WTC11 (cell line): ENCODE data around the gene RUVBL1. TPM values are rescaled to one million over a fixed set of nuclear protein-coding genes. Genes with fewer than 3 reads are reported as not detected.

Source experiments
- ATAC-seq: fragments of 200-7000 bp; cut with Tn5 transposase; 2 replicates; pipeline ENCODE4 v1.10.0; 2021; ENCODE audit warnings: mild to moderate bottlenecking, moderate library complexity
- CTCF ChIA-PET: fragments of 300-600 bp; sonication (Branson Sonifier 250); formaldehyde crosslinking; loops from one replicate; lab custom pipeline; 2021; ENCODE audit warnings: antibody characterized with exemption; lab: Charles Lee
- POLR2A ChIA-PET: fragments of 350-600 bp; sonication (Branson Sonifier 250); formaldehyde crosslinking; loops from one replicate; lab custom pipeline; 2021; ENCODE audit warnings: antibody characterized with exemption; lab: Charles Lee
- DNase-seq: peaks from one replicate; pipeline ENCODE4 v3.0.0; 2021; ENCODE audit warnings: low spot score
- H3K27ac Mint-ChIP-seq: 2 replicates; pipeline ENCODE4 v1.8.0; 2021; ENCODE audit warnings: mixed read lengths
- H3K27me3 Mint-ChIP-seq: 2 replicates; pipeline ENCODE4 v1.8.0; 2021; ENCODE audit warnings: low read depth, mild to moderate bottlenecking, moderate library complexity, mixed read lengths
- H3K36me3 Mint-ChIP-seq: 2 replicates; pipeline ENCODE4 v1.8.0; 2021; ENCODE audit warnings: mixed read lengths
- H3K4me1 Mint-ChIP-seq: 2 replicates; pipeline ENCODE4 v1.8.0; 2022; ENCODE audit warnings: mixed read lengths
- H3K4me3 Mint-ChIP-seq: 2 replicates; pipeline ENCODE4 v1.8.0; 2021; ENCODE audit warnings: mild to moderate bottlenecking, moderate library complexity, mixed read lengths
- H3K9me3 Mint-ChIP-seq: 2 replicates; pipeline ENCODE4 v1.8.0; 2021; ENCODE audit warnings: mixed read lengths
- AFF4 ChIP-seq: sonication (generic); formaldehyde crosslinking; IDR thresholded peaks from 2 replicates; pipeline ENCODE4 v1.8.1; 2023; ENCODE audit warnings: mild to moderate bottlenecking, missing genetic modification reagents, borderline replicate concordance
- CTCF ChIP-seq: fragments of 200-600 bp; IDR thresholded peaks from 2 replicates; pipeline ENCODE4 v1.8.0; 2022; ENCODE audit warnings: antibody characterized with exemption
- FOXP1 ChIP-seq: sonication (generic); formaldehyde crosslinking; IDR thresholded peaks from 2 replicates; pipeline ENCODE4 v1.8.0; 2022; ENCODE audit warnings: missing genetic modification reagents, mild to moderate bottlenecking, moderate library complexity, borderline replicate concordance
- NR3C1 ChIP-seq: sonication (generic); formaldehyde crosslinking; conservative IDR thresholded peaks from 2 replicates; pipeline ENCODE4 v1.8.1; 2023; ENCODE audit warnings: low read depth, mild to moderate bottlenecking, missing genetic modification reagents
- PRDM15 ChIP-seq: sonication (generic); formaldehyde crosslinking; IDR thresholded peaks from 2 replicates; pipeline ENCODE4 v1.8.0; 2022; ENCODE audit warnings: missing genetic modification reagents
- TEAD1 ChIP-seq: sonication (generic); formaldehyde crosslinking; IDR thresholded peaks from 2 replicates; pipeline ENCODE4 v1.8.0; 2022; ENCODE audit warnings: mild to moderate bottlenecking, missing genetic modification reagents
- USF2 ChIP-seq: sonication (generic); formaldehyde crosslinking; IDR thresholded peaks from 2 replicates; pipeline ENCODE4 v1.8.1; 2023; ENCODE audit warnings: mild to moderate bottlenecking, missing genetic modification reagents, moderate library complexity
- ZNF263 ChIP-seq: sonication (generic); formaldehyde crosslinking; IDR thresholded peaks from 2 replicates; pipeline ENCODE4 v1.8.1; 2022; ENCODE audit warnings: low read depth, mild to moderate bottlenecking, moderate library complexity, missing genetic modification reagents
- ZNF396 ChIP-seq: fragments of 250-450 bp; sonication (Bioruptor Pico); IDR thresholded peaks from 2 replicates; pipeline ENCODE4 v1.8.0; 2021; ENCODE audit warnings: mild to moderate bottlenecking, moderate library complexity, borderline replicate concordance
- total RNA-seq: library from RNA; stranded (reverse); gene quantifications from 3 replicates; pipeline ENCODE4 v1.2.3, GENCODE V29; 2021
- TF ChIP-seq, protein P1 (sequence below): fragments of 250-450 bp; sonication (Bioruptor Pico); IDR thresholded peaks from 2 replicates; pipeline ENCODE4 v1.9.0; 2021; ENCODE audit warnings: moderate library complexity, mild to moderate bottlenecking, inconsistent platforms, borderline replicate concordance
- TF ChIP-seq, protein P2 (sequence below): sonication (generic); formaldehyde crosslinking; IDR thresholded peaks from 2 replicates; pipeline ENCODE4 v1.8.1; 2022; ENCODE audit warnings: mild to moderate bottlenecking, missing genetic modification reagents, moderate library complexity, borderline replicate concordance

The RUVBL1 gene
- total RNA-seq, 1 experiment from 2014 or later: 118 TPM

DNA sequence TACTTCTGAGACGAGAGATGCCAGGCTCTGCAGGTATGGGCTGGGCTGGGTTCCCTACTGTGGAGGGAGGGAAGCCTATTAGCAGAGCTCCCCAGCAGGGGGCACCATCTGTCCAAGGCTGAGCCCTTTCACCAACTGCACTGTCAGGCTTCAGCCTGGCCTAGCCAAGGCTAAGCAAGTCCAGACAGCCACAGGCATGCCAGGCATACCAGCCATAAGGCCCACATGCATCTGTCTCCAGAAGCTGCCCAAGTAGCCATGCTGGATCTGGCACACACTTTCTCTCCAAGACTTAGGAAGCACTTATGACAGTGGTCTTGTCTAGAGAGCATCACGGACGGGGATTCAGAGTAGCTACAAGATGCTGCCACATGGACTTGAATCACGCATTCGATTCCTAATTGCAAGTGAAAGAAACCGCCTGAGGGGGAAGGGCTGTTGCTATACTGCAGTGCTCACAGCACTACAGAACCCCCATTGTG, 28.3 kb downstream of the RUVBL1 start:
- POLR2A ChIA-PET: no interaction called here
- TF ChIP-seq, protein P1, sequence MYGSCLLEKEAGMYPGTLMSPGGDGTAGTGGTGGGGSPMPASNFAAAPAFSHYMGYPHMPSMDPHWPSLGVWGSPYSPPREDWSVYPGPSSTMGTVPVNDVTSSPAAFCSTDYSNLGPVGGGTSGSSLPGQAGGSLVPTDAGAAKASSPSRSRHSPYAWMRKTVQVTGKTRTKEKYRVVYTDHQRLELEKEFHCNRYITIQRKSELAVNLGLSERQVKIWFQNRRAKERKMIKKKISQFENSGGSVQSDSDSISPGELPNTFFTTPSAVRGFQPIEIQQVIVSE (CRISPR knock-in tag): no peak
- TF ChIP-seq TEAD1 (0 out of 2 replicates have a peak, but pooled peaks have one; percentile 21), CTCF (peak; percentile 41; the same call in 1 of the 2 replicates), ZNF396 (CRISPR knock-in tag) (no peak)
- DNase-seq: peak; percentile 80
- peak overlapping the region; percentile 79 for H3K27ac Mint-ChIP-seq
- ATAC-seq: peak; percentile 83
- peak overlapping the region; percentile 19; the same call in 1 of the 2 replicates for H3K4me3 Mint-ChIP-seq
- CTCF ChIA-PET: interaction anchor here (0.5 to 4.0 kb wide), 21 partner anchors 8 to 512 kb away, joined by 3 to 36 read pairs (median 3); partner anchors contain the start of genes EEFSEC, RUVBL1 and SEC61A1
- peaks cover 84% of the 10 kb centered on the region for H3K36me3 Mint-ChIP-seq
- peaks cover 61% of the 10 kb centered on the region for H3K4me1 Mint-ChIP-seq
- no peaks in the 10 kb centered on the region for H3K27me3 Mint-ChIP-seq
- no peaks in the 10 kb centered on the region for H3K9me3 Mint-ChIP-seq

DNA sequence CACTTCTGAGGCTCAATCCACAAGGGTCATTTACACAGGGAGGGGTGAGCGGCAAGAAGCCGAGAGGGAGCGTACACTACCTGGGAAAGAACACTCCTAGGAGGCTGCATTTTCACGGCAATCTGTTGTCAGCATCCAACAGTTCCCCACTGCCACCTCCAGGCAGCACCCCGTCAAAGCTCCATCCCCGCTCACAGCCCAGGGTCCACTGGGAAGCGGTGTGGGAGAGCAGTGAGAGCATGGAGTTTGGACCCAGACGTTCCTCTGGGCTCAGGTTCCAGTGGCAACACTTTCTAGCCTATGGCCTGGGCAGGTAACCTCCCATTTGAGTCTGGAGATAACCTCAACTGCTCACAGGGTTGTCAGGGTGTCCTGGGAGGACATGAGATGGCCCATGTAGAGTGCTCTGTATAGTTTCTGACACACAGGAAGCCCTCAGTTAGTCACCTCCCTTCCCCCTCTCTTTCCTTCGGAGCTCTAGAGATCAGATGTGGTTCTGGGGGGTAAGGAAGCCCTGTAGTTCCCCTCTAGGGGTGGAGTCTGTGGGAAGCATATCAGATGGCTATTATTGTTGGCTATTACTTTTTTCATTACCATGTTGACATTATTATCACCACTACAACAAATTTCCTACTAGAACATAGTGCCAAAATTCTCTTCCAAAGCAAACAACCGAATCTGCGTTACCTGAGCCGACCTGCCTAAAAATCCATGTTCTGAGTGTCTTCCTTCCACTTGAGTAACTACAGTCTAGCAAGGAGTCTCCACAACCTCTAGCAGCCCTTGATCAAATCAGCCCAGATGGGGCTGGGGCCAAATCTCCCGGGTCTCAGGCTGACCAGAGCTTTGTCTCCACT, 29.1 kb downstream of the RUVBL1 start:
- POLR2A ChIA-PET: no interaction called here
- peaks cover 79% of the 10 kb centered on the region for H3K36me3 Mint-ChIP-seq
- CTCF ChIA-PET: interaction anchor here (0.5 to 4.0 kb wide), 18 partner anchors 8 to 513 kb away, joined by 3 to 36 read pairs (median 3); partner anchors contain the start of genes RUVBL1 and SEC61A1

More for the DNA sequence above, 29.1 kb downstream of the RUVBL1 start:
- no peak for DNase-seq
- H3K4me3 Mint-ChIP-seq: no peak overlapping the region
- H3K27me3 Mint-ChIP-seq: no peaks in the 10 kb centered on the region
- H3K27ac Mint-ChIP-seq: peak overlapping the region; percentile 43
- no peaks in the 10 kb centered on the region for H3K9me3 Mint-ChIP-seq
- no peak for ATAC-seq
- peaks cover 54% of the 10 kb centered on the region for H3K4me1 Mint-ChIP-seq
- TF ChIP-seq AFF4 (CRISPR knock-in tag) (no peak), FOXP1 (no peak), PRDM15 (no peak), ZNF263 (no peak), NR3C1 (CRISPR knock-in tag) (no peak), CTCF (no peak), USF2 (CRISPR knock-in tag) (no peak)
- TF ChIP-seq, protein P2, sequence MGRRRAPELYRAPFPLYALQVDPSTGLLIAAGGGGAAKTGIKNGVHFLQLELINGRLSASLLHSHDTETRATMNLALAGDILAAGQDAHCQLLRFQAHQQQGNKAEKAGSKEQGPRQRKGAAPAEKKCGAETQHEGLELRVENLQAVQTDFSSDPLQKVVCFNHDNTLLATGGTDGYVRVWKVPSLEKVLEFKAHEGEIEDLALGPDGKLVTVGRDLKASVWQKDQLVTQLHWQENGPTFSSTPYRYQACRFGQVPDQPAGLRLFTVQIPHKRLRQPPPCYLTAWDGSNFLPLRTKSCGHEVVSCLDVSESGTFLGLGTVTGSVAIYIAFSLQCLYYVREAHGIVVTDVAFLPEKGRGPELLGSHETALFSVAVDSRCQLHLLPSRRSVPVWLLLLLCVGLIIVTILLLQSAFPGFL (CRISPR knock-in tag): no peak
